ENCODE results near the gene NFIA. TPM values are rescaled to one million over a fixed set of nuclear protein-coding genes. Genes with fewer than 3 reads are reported as not detected.
"Not testable (repeated sequence)": the region's sequence is repeated elsewhere in the genome, so short reads cannot be mapped to it uniquely, and the experiment has no call there.

The NFIA gene
- total and polyA plus RNA-seq, 5 experiments from 2014 or later, result 6.3 to 7.8 (median 7.4) TPM

GRCh38 chr1:61125895-61126294 lies 43.5 kb downstream of the NFIA start:
- H3K36me3 Mint-ChIP-seq, result peaks cover 0 to 9% (median 0%) of the 10 kb centered on the region in 3 donors
- H3K9me3 Mint-ChIP-seq, result no peaks in the 10 kb centered on the region
- H3K27me3 Mint-ChIP-seq, result no peaks in the 10 kb centered on the region
- POLR2A ChIA-PET, result no interaction called here
- ATAC-seq (no peak), DNase-seq (no peak)
- H3K27ac Mint-ChIP-seq, result no peak overlapping the region
- H3K4me1 Mint-ChIP-seq, result no peaks in the 10 kb centered on the region
- H3K4me3 Mint-ChIP-seq, result no peak overlapping the region

GRCh38 chr1:61126843-61127242 lies 44.5 kb downstream of the NFIA start:
- POLR2A ChIA-PET, result interaction anchor here (0.6 kb wide), 1 partner anchor 627 kb away, joined by 4 read pairs; no protein-coding TSS in a partner anchor
- H3K36me3 Mint-ChIP-seq, H3K9me3 Mint-ChIP-seq, ATAC-seq, H3K4me3 Mint-ChIP-seq, H3K27ac Mint-ChIP-seq, DNase-seq, H3K27me3 Mint-ChIP-seq, H3K4me1 Mint-ChIP-seq: not testable (repeated sequence)

- no peak overlapping the region for H3K4me3 Mint-ChIP-seq
- POLR2A ChIA-PET, result interaction anchor here (0.5 kb wide), 1 partner anchor 53 kb away, joined by 3 read pairs; no protein-coding TSS in a partner anchor
- no peak overlapping the region for H3K27ac Mint-ChIP-seq
- H3K9me3 Mint-ChIP-seq, result no peaks in the 10 kb centered on the region
- H3K36me3 Mint-ChIP-seq, result peaks cover 0 to 10% (median 0%) of the 10 kb centered on the region in 3 donors
- DNase-seq (no peak), ATAC-seq (no peak)
- H3K27me3 Mint-ChIP-seq, result peaks cover 0 to 10% (median 1%) of the 10 kb centered on the region in 5 donors
- H3K4me1 Mint-ChIP-seq, result peaks cover 5 to 8% (median 6%) of the 10 kb centered on the region in 4 donors
These were observed 48.1 kb downstream of the NFIA start for GRCh38 chr1:61130338-61131000.

- Mint-ChIP-seq H3K36me3 (peaks cover 0 to 10% (median 0%) of the 10 kb centered on the region in 3 donors), H3K9me3 (no peaks in the 10 kb centered on the region), H3K4me1 (peaks cover 5 to 8% (median 6%) of the 10 kb centered on the region in 4 donors), H3K4me3 (no peak overlapping the region), H3K27me3 (peaks cover 0 to 10% (median 1%) of the 10 kb centered on the region in 5 donors), H3K27ac (no peak overlapping the region)
- DNase-seq (no peak), ATAC-seq (no peak)
- POLR2A ChIA-PET, result no interaction called here
These were observed 48.9 kb downstream of the NFIA start for GRCh38 chr1:61131248-61131647.

- Mint-ChIP-seq H3K36me3 (peaks cover 0 to 10% (median 0%) of the 10 kb centered on the region in 3 donors), H3K4me1 (peaks cover 5 to 8% (median 6%) of the 10 kb centered on the region in 4 donors), H3K27ac (no peak overlapping the region), H3K27me3 (peaks cover 0 to 10% (median 1%) of the 10 kb centered on the region in 5 donors), H3K4me3 (no peak overlapping the region), H3K9me3 (no peaks in the 10 kb centered on the region)
- no peak for DNase-seq
- POLR2A ChIA-PET, result no interaction called here
- ATAC-seq, result no peak
These were observed 49.4 kb downstream of the NFIA start for GRCh38 chr1:61131716-61132115.

GRCh38 chr1:61132176-61132638 lies 49.8 kb downstream of the NFIA start:
- POLR2A ChIA-PET, result no interaction called here
- Mint-ChIP-seq H3K4me3 (peak overlapping the region in 1 of 10 donors; percentile 6), H3K9me3 (no peaks in the 10 kb centered on the region)

GRCh38 chr1:61132645-61133334 lies 50.4 kb downstream of the NFIA start:
- DNase-seq, result no peak
- peaks cover 0 to 10% (median 2%) of the 10 kb centered on the region in 5 donors for H3K27me3 Mint-ChIP-seq
- ATAC-seq, result no peak
- POLR2A ChIA-PET, result no interaction called here
- H3K27ac Mint-ChIP-seq, result no peak overlapping the region
- H3K9me3 Mint-ChIP-seq, result no peaks in the 10 kb centered on the region
- H3K4me1 Mint-ChIP-seq, result peaks cover 5 to 8% (median 6%) of the 10 kb centered on the region in 4 donors
- H3K4me3 Mint-ChIP-seq, result peak overlapping the region in 1 of 10 donors; percentile 4
- H3K36me3 Mint-ChIP-seq, result peaks cover 0 to 10% (median 0%) of the 10 kb centered on the region in 3 donors

More at GRCh38 chr1:61132176-61132638, 49.8 kb downstream of the NFIA start:
- Mint-ChIP-seq H3K36me3 (peaks cover 0 to 10% (median 0%) of the 10 kb centered on the region in 3 donors), H3K27me3 (peaks cover 0 to 10% (median 1%) of the 10 kb centered on the region in 5 donors), H3K27ac (no peak overlapping the region), H3K4me1 (peaks cover 5 to 8% (median 6%) of the 10 kb centered on the region in 4 donors)
- ATAC-seq (no peak), DNase-seq (no peak)

- H3K27ac Mint-ChIP-seq, result peak overlapping the region in 1 of 10 donors; percentile 58
- POLR2A ChIA-PET, result no interaction called here
- no peaks in the 10 kb centered on the region for H3K9me3 Mint-ChIP-seq
- no peak for DNase-seq
- no peak for ATAC-seq
- peaks cover 5 to 8% (median 6%) of the 10 kb centered on the region in 4 donors for H3K4me1 Mint-ChIP-seq
- peaks cover 0 to 10% (median 0%) of the 10 kb centered on the region in 3 donors for H3K36me3 Mint-ChIP-seq
- peaks cover 0 to 10% (median 2%) of the 10 kb centered on the region in 5 donors for H3K27me3 Mint-ChIP-seq
- no peak overlapping the region for H3K4me3 Mint-ChIP-seq
These were observed 51.1 kb downstream of the NFIA start for GRCh38 chr1:61133335-61134019.

GRCh38 chr1:61135291-61135690 lies 52.9 kb downstream of the NFIA start:
- peaks cover 5 to 8% (median 6%) of the 10 kb centered on the region in 4 donors for H3K4me1 Mint-ChIP-seq
- H3K4me3 Mint-ChIP-seq, result no peak overlapping the region
- POLR2A ChIA-PET, result no interaction called here
- no peak for ATAC-seq
- H3K27ac Mint-ChIP-seq, result no peak overlapping the region
- no peaks in the 10 kb centered on the region for H3K9me3 Mint-ChIP-seq
- peaks cover 0 to 2% (median 0%) of the 10 kb centered on the region in 3 donors for H3K36me3 Mint-ChIP-seq
- no peak for DNase-seq
- H3K27me3 Mint-ChIP-seq, result peaks cover 0 to 10% (median 2%) of the 10 kb centered on the region in 5 donors

GRCh38 chr1:61138305-61138704 lies 55.9 kb downstream of the NFIA start:
- Mint-ChIP-seq H3K4me1 (peaks cover 0 to 4% (median 0%) of the 10 kb centered on the region in 4 donors), H3K27ac (no peak overlapping the region), H3K27me3 (peaks cover 0 to 4% (median 1%) of the 10 kb centered on the region in 5 donors), H3K4me3 (no peak overlapping the region), H3K9me3 (no peaks in the 10 kb centered on the region), H3K36me3 (peaks cover 0 to 2% (median 0%) of the 10 kb centered on the region in 3 donors)
- no peak for DNase-seq
- ATAC-seq, result no peak
- POLR2A ChIA-PET, result no interaction called here

GRCh38 chr1:61138921-61139774 lies 56.8 kb downstream of the NFIA start:
- Mint-ChIP-seq H3K4me3 (no peak overlapping the region), H3K27me3 (peaks cover 0 to 3% (median 1%) of the 10 kb centered on the region in 5 donors), H3K9me3 (no peaks in the 10 kb centered on the region), H3K27ac (no peak overlapping the region), H3K4me1 (peaks cover 0 to 4% (median 0%) of the 10 kb centered on the region in 4 donors), H3K36me3 (peaks cover 0 to 2% (median 0%) of the 10 kb centered on the region in 3 donors)
- POLR2A ChIA-PET, result no interaction called here
- DNase-seq (no peak), ATAC-seq (no peak)

Measured in naive thymus-derived CD8-positive, alpha-beta T cell (primary cell).